Measurements from ENCODE around the gene TTC9C.

GRCh38 chr11:62726156-62726914 lies 2.0 kb upstream of the TTC9C start:
- TF ChIP-seq POLR2A (IDR thresholded peaks at IDR 0.05), result no peak
- TF ChIP-seq, protein P1, sequence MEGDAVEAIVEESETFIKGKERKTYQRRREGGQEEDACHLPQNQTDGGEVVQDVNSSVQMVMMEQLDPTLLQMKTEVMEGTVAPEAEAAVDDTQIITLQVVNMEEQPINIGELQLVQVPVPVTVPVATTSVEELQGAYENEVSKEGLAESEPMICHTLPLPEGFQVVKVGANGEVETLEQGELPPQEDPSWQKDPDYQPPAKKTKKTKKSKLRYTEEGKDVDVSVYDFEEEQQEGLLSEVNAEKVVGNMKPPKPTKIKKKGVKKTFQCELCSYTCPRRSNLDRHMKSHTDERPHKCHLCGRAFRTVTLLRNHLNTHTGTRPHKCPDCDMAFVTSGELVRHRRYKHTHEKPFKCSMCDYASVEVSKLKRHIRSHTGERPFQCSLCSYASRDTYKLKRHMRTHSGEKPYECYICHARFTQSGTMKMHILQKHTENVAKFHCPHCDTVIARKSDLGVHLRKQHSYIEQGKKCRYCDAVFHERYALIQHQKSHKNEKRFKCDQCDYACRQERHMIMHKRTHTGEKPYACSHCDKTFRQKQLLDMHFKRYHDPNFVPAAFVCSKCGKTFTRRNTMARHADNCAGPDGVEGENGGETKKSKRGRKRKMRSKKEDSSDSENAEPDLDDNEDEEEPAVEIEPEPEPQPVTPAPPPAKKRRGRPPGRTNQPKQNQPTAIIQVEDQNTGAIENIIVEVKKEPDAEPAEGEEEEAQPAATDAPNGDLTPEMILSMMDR (IDR thresholded peaks at IDR 0.05), result no peak

All from breast epithelium (tissue), 3 donors.